Hepatocyte (in vitro differentiated cells): ENCODE results near the gene GALNT14. TPM values are rescaled to one million over a fixed set of nuclear protein-coding genes. Genes with fewer than 3 reads are reported as not detected.

ENCODE experiments used
- DNase-seq: peaks from one replicate; pipeline ENCODE4 v3.0.0-alpha.2; 2016; ENCODE audit warnings: low spot score
- H2AFZ ChIP-seq: fragments of 200-600 bp; sonication (generic); 2 replicates; pipeline ENCODE4 v1.6.0; 2016; ENCODE audit warnings: antibody characterized with exemption, mild to moderate bottlenecking
- H3K27ac ChIP-seq: fragments of 200-600 bp; sonication (generic); 2 replicates; pipeline ENCODE4 v1.5.1; 2016; ENCODE audit warnings: mild to moderate bottlenecking
- H3K27me3 ChIP-seq: fragments of 200-600 bp; sonication (generic); 2 replicates; pipeline ENCODE4 v1.6.1; 2016
- H3K36me3 ChIP-seq: fragments of 200-600 bp; sonication (generic); replicated peaks from 2 replicates; pipeline ENCODE4 v1.5.1; 2016; ENCODE audit warnings: low read depth; ENCODE audit not compliant: insufficient read depth
- H3K4me1 ChIP-seq: fragments of 200-600 bp; sonication (generic); 2 replicates; pipeline ENCODE4 v1.5.1; 2016; ENCODE audit warnings: mild to moderate bottlenecking, moderate library complexity; ENCODE audit not compliant: insufficient read depth
- H3K4me2 ChIP-seq: fragments of 200-600 bp; sonication (generic); 2 replicates; pipeline ENCODE4 v1.6.0; 2016
- H3K4me3 ChIP-seq: fragments of 200-600 bp; sonication (generic); 2 replicates; pipeline ENCODE4 v1.5.1; 2016; ENCODE audit warnings: mild to moderate bottlenecking
- H3K79me2 ChIP-seq: fragments of 200-600 bp; sonication (generic); 2 replicates; pipeline ENCODE4 v1.6.0; 2017; ENCODE audit warnings: mild to moderate bottlenecking
- H3K9me2 ChIP-seq: fragments of 200-600 bp; sonication (generic); replicated peaks from 2 replicates; pipeline ENCODE4 v1.6.0; 2017; ENCODE audit warnings: mild to moderate bottlenecking; ENCODE audit not compliant: insufficient read depth
- H3K9me3 ChIP-seq: fragments of 200-600 bp; sonication (generic); 2 replicates; pipeline ENCODE4 v1.5.1; 2016; ENCODE audit warnings: low read depth, mild to moderate bottlenecking
- H4K20me1 ChIP-seq: fragments of 200-600 bp; sonication (generic); 2 replicates; pipeline ENCODE4 v1.6.0; 2016; ENCODE audit warnings: mild to moderate bottlenecking; ENCODE audit not compliant: insufficient read depth, poor library complexity, severe bottlenecking
- CTCF ChIP-seq: fragments of 200-600 bp; sonication (generic); IDR thresholded peaks from 2 replicates; pipeline ENCODE4 v1.5.1; 2016; ENCODE audit warnings: antibody characterized with exemption, mild to moderate bottlenecking; ENCODE audit not compliant: poor library complexity
- EZH2 ChIP-seq: fragments of 200-600 bp; sonication (generic); IDR thresholded peaks from 2 replicates; pipeline ENCODE4 v1.6.1; 2016; ENCODE audit warnings: antibody characterized with exemption, mild to moderate bottlenecking, borderline replicate concordance
- EZH2phosphoT487 ChIP-seq: fragments of 200-600 bp; sonication (generic); IDR thresholded peaks from one replicate; pipeline ENCODE4 v1.6.1; 2018; ENCODE audit warnings: antibody characterized with exemption, mild to moderate bottlenecking, low read depth, moderate library complexity; ENCODE audit not compliant: unreplicated experiment, severe bottlenecking
- WGBS: methylation state at CpG from one replicate; pipeline ENCODE4 v1.1.6; 2016; ENCODE audit warnings: low lambda C conversion rate; ENCODE audit errors: missing lambda C conversion rate; 5-methylcytosine and 5-hydroxymethylcytosine counted together
- polyA plus RNA-seq: library from polyadenylated mRNA; unstranded; fragments of >200 nt; fragmentation: Nextera tagmentation; extraction: Ambion mirVana; gene quantifications from 2 replicates; pipeline ENCODE4 v1.2.1, GENCODE V29; 2016
- total RNA-seq: library from RNA; depleted of rRNA; stranded (reverse); fragments of >200 nt; gene quantifications from 2 replicates; pipeline ENCODE4 v1.2.3, GENCODE V29; 2014

GALNT14 gene
- total and polyA plus RNA-seq, 2 experiments from 2014 or later = 2.2 to 2.9 TPM

GRCh38 chr2:30865892-30866681 lies 272.2 kb downstream of the GALNT14 start:
- H3K4me3 ChIP-seq = no peak overlapping the region
- H3K9me3 ChIP-seq = no peaks in the 10 kb centered on the region
- H3K79me2 ChIP-seq = no peaks in the 10 kb centered on the region
- no peak overlapping the region for H3K27ac ChIP-seq
- no peaks in the 10 kb centered on the region for H3K27me3 ChIP-seq
- 87% methylated on average over 10 of the region's 10 CpGs for WGBS
- H3K4me1 ChIP-seq = no peaks in the 10 kb centered on the region
- H4K20me1 ChIP-seq = no peaks in the 10 kb centered on the region
- H3K4me2 ChIP-seq = no peak overlapping the region
- TF ChIP-seq EZH2 (no peak), EZH2phosphoT487 (no peak), CTCF (no peak)
- H2AFZ ChIP-seq = no peak overlapping the region
- no peaks in the 10 kb centered on the region for H3K36me3 ChIP-seq
- DNase-seq = no peak
- no peaks in the 10 kb centered on the region for H3K9me2 ChIP-seq

DNA sequence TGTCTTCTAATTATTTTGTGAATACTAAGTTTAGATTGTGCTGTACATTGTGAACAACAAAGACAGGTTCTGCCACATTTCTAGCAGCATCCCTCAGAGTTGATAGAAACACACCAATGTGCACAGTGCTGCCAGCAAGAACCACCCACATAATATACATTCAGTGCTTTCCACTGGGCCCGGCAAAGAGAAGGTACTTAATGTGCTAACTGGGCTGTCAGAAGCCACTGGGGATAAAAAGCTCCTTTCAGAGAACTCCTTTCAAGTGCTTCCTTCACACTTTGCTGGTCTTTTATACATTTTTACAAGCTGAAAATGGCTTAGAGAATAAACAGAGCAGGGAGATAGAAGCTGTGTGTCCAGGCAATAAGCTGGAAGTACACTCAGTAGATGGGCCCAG lies 273.0 kb downstream of the GALNT14 start:
- no peak overlapping the region for H3K4me3 ChIP-seq
- H3K9me3 ChIP-seq = no peaks in the 10 kb centered on the region
- H3K36me3 ChIP-seq = no peaks in the 10 kb centered on the region
- H3K79me2 ChIP-seq = no peaks in the 10 kb centered on the region
- H2AFZ ChIP-seq = no peak overlapping the region
- no peak overlapping the region for H3K4me2 ChIP-seq
- WGBS = 12% methylated on average over 1 of the region's 1 CpG
- no peaks in the 10 kb centered on the region for H4K20me1 ChIP-seq
- TF ChIP-seq CTCF (no peak), EZH2phosphoT487 (no peak), EZH2 (no peak)
- no peak overlapping the region for H3K27ac ChIP-seq
- no peaks in the 10 kb centered on the region for H3K4me1 ChIP-seq
- H3K27me3 ChIP-seq = no peaks in the 10 kb centered on the region
- DNase-seq = no peak
- H3K9me2 ChIP-seq = no peaks in the 10 kb centered on the region

DNA sequence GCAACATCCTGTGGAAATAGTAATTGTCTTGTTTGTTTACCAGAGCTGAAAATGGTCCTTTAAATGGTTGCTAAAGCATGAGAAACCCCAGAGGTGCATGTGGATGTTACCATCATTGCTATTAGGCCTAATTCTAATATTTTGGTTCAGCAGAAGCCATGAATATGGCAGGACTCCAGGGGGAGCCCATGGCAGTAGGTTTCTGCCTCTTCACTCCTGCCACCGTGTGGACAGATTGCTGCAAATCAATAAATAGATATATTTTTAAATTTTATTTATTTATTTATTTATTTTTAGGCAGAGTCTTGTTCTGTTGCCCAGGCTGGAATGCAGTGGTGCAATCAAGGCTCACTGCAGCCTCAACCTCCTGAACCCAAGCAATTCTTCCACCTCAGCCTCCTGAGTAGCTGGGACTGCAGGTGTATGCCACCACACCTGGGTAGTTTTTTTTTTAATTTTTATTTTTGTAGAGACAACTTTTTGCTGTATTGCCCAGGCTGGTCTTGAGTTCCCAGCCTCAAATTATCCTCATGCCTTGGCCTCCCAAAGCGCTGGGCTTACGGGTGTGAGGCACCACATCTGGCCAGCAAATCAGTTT lies 276.1 kb downstream of the GALNT14 start:
- Histone ChIP-seq H2AFZ (no peak overlapping the region), H3K4me1 (no peaks in the 10 kb centered on the region), H3K4me3 (no peak overlapping the region), H3K9me3 (no peaks in the 10 kb centered on the region), H3K4me2 (no peak overlapping the region), H3K27me3 (no peaks in the 10 kb centered on the region), H4K20me1 (no peaks in the 10 kb centered on the region), H3K79me2 (no peaks in the 10 kb centered on the region), H3K36me3 (no peaks in the 10 kb centered on the region), H3K27ac (no peak overlapping the region), H3K9me2 (no peaks in the 10 kb centered on the region)
- TF ChIP-seq CTCF = peak; percentile 90
- no peak for TF ChIP-seq EZH2
- peak; percentile 87 for DNase-seq
- 48% methylated on average over 3 of the region's 3 CpGs for WGBS
